GM18868 (cell line): ENCODE results near the gene ESRP2.

ENCODE experiments used
- ATAC-seq: cut with Tn5 transposase; IDR thresholded peaks from one replicate; pipeline ENCODE4 v1.9.1; 2021; ENCODE audit warnings: mild to moderate bottlenecking, moderate library complexity; ENCODE audit not compliant: unreplicated experiment

ESRP2 gene

DNA sequence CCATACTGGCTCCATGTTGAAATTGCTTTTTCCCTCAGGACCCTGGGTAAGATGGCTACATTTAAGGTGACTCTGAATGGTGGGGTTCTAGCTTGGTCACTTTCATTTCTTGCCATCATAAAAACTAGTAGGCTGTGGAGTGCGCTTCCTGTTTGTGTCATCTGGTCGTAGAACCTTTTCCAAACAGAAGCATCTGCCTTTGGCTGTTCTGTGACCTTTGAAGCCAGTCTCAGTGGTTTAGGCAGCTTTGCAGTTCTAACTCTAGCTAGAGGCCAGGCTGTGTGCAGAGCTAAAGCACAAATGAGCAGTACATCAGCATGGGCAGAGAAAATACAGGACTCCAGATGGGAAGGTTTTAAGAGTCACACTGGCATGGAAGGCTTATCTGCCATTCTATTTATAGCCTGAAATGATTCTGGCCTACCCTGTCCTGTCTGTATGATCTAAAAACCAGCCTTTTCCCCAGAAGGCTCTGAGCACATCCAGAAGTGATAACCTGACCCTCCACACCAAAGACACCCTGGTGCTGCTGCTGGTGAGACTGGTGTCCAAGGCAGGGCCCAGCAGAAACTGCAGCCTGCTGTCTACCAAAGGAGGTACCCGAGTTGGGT, 8.6 kb downstream of the ESRP2 start:
- no peak for ATAC-seq

DNA sequence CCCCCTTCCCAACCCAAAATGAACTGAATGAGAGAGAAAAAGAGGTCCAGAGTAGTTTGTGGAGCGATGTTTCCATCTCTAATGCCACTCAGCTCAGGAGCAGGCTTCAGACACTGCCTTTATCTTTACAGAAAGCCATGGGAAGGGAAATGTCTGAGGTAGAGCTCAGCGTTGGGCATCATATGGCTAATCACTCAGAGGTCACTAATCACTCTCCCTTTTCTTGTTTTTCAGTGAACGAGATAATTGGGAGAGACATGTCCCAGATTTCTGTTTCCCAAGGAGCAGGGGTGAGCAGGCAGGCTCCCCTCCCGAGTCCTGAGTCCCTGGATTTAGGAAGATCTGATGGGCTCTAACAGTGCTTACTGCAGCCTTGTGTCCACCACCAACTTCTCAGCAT, 9.8 kb downstream of the ESRP2 start:
- ATAC-seq, result no peak

GRCh38 chr16:68223072-68223471, 12.9 kb downstream of the ESRP2 start:
- no peak for ATAC-seq

GRCh38 chr16:68219725-68220351, 16.1 kb downstream of the ESRP2 start:
- no peak for ATAC-seq

- no peak for ATAC-seq
Observed at GRCh38 chr16:68217506-68217905, 18.4 kb downstream of the ESRP2 start.

- ATAC-seq, result no peak
Observed at GRCh38 chr16:68216240-68216639, 19.7 kb downstream of the ESRP2 start.

DNA sequence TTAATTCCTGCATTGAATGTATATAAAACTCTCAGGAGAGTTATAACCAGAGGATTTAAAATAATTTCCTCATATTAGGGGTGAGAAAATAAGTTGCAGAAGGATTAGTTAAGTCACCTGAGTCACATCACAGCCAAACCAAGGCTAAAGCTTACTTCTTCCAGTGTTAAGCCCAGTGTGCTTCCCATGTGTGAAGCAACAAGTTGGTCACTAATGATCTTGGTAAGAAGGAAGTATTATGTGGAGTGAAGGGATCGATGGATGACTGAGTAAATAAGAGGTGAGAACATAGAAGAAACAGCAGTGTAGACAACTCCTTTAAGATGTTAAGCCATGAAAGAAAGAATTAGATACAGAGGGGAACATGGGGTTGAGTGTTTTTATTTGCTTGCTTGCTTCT, 20.6 kb downstream of the ESRP2 start:
- ATAC-seq, result no peak

- no peak for ATAC-seq
Observed at GRCh38 chr16:68214726-68215125, 21.2 kb downstream of the ESRP2 start.

GRCh38 chr16:68206245-68206644, 29.7 kb downstream of the ESRP2 start:
- no peak for ATAC-seq

GRCh38 chr16:68202091-68202519, 33.8 kb downstream of the ESRP2 start:
- ATAC-seq, result no peak

DNA sequence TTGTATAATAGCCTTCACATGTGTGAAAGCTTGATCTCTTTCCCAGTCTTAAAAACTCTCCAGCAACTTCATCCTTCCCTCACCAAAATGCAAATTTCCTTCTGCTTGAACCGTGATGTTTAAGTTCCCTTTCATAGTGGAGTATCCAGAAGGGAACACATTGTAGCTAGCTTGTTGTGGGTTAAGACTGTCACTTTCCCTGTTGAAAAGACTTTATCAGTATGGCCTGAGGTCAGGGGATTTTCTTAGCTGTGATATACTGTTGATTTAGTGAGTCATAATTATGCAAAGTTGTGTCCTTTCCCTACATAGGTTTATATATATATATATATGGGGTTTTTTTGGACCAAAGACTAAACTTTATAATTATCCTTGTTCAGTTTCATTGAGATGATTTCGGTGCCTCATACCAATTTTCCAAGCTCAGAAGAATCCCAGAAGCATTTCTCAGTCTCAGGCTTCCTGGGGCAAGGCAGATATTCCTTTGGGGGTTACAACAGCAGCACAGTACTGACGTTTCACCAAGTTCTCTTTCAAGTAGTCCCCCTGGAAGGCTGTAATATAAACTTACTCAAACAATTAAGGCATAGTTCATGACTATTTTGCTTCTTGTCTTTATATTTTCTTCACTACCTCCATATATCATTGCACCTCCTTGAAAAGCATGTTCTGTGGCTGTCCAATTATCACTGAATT, 35.7 kb downstream of the ESRP2 start:
- ATAC-seq, result peak; percentile 79

DNA sequence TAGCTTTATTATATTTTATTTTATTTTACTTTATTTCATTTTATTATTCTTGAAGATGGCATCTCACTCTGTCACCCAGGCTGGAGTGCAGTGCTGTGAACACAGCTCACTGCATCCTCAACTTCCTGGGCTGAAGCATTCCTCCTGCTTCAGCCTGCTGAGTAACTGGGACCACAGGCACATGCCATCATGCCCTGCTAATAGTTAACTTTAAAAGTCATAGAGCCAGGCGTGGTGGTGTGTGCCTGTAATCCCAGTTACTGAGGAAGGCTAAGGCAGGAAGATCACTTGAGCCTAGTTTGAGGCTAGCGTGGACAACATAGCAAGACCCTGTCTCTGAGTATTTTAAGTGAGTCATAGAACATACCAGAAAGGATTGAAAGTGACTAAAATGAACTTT, 38.7 kb downstream of the ESRP2 start:
- ATAC-seq, result no peak

DNA sequence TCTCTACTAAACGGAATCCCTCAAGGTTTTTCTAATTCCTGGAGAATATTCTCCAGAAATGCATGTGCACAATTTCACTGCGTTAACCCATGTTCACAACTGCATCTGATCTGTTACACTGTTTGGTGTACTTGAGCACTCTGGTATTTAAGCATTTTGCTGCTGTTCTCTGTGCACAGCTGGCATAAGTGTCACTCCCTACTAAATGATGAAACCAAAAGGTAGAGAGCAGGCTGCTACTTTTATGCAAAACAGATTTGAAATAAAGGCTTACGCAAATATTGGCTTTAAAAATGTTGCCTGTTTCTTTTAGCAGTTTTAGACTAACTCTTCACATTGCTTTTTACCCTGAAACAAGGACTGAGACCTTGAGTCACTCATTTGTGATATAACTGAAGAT, 41.7 kb downstream of the ESRP2 start:
- ATAC-seq, result no peak

- no peak for ATAC-seq
Observed at GRCh38 chr16:68190736-68191510, 45.0 kb downstream of the ESRP2 start.

DNA sequence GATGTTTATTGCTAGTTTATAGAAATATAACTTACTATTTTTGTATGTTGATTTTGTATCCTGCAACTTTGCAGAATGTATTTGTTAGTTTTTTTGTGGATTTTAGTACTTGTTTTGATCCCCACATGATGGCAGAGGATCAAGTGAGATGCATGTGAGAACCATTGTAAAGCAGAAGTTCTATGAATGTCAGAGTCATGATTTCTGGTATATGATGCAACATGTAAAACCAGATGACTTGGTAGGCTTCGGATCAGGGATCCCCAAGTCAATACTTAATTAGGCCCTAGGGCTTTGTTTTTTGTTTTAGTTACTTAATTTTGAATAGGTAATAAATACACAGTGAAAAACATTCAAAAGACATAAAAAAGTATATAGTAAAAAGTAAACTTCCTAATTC, 45.8 kb downstream of the ESRP2 start:
- ATAC-seq, result no peak

DNA sequence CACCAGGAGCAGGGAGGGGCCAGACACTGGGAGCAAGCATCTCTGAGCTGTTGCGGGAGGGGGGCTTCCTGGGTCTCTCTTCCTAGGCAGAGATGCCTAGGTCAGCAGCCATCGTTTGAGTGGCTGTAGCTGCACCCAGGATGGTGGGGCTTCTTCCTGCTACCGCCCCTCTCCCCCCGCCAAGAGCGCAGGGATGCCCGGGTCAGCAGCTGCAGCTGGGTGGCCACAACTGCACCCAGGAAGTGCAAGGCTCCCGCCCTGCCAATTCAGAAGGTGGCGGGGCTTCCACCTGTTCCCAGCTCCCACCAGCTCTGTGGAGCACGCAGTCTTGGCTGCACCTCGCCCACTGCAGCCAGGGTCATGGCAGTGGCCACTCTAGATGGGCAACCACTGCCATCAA, 47.8 kb downstream of the ESRP2 start:
- no peak for ATAC-seq

DNA sequence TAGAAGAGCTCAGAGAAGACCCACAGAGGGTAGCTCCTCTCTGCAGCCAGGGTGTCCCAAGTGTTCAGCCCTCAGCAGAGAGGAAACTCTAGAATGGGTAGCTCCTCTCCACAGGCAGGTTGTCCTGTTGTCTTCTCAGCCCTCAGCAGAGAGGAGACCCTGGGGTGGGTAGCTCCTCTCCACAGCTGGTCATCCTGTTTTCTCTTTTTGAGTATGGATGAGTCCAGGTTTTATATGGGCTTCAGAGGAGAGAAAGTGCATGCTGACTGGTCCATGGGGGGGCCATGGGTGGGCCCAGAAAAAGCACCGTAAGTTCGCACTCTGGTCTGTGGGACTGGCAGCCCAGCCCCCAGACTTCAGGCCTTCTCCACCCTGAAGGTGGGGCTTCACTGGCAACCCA, 48.4 kb downstream of the ESRP2 start:
- no peak for ATAC-seq

DNA sequence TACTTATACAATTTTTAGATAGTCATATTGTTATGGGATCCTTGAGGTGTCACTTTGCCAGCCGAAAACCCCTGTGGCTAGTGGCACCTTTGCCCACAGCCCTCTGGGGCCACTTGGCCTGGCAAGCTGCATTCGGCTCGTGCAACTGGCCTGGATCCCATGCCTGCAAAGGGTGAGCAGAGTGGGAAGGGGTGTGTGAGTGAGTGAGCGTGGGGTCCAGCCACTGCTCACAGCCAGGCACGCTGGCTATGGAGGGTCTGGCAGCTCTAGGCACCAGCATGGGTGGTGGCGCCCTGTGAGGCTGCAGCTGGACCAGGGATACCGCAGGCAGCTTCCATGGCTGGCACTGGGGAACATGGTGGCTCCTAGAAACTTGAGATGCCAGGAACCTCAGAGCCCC, 49.0 kb downstream of the ESRP2 start:
- ATAC-seq, result no peak

- ATAC-seq, result no peak
Observed at GRCh38 chr16:68183046-68183445, 52.9 kb downstream of the ESRP2 start.

DNA sequence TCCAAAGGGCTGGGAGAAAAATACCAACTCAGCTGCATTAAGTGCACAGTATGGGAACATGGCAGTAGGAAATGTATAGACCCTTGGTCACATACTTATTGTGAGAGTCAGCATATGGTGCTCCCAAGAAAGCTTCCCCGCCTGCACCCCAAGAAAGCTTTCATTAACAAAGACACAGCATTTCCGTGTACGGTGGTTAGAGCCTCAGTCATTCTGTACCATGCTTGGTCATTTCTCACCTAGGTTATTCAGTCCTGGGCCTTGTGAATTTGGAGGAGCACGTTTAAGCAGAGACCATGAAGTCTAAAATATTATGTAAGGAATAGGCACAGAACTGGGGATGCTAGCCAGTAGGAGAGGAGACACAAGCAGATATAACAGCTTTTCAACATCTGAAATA, 56.1 kb downstream of the ESRP2 start:
- ATAC-seq, result no peak

DNA sequence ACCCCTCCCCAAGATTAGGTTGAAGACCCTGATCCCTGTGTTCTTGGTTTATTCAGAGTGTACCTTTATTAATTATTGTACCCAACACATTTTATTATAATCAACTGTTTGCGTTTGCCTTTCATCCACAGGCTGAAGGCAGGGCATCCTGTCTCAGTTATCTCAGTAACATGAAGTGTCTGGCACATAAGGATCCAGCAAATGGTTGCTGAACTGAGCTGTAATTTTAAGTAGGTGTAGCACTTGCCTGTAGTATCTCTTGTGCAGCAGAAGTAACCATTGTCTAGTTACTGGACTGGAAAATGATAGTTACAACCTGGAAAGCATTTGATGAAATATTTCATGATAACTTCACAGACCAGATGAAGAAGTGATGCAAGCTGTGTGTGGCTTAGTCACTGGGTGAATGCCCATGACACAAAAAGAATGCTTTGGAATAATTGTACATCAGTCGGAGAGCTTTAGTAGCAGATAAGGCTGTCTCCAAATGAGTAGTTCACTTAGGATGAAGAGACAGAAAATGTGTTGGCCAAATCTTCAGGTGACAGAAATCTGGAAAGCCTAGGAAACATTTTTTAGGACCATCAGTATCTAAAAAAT, 56.6 kb downstream of the ESRP2 start:
- ATAC-seq, result no peak
